HEK293 (cell line): ENCODE data around the gene HOXB7.

Experiments used
- ZNF24 ChIP-seq: fragments of 450-650 bp; formaldehyde crosslinking; IDR thresholded peaks from 2 replicates; pipeline ENCODE4 v1.5.1; 2016; ENCODE audit warnings: missing biosample characterization, missing genetic modification characterization
- TF ChIP-seq, protein P1 (sequence below): fragments of 450-650 bp; formaldehyde crosslinking; IDR thresholded peaks from 2 replicates; pipeline ENCODE4 v1.5.1; 2016; ENCODE audit warnings: missing biosample characterization, missing genetic modification characterization, borderline replicate concordance

DNA sequence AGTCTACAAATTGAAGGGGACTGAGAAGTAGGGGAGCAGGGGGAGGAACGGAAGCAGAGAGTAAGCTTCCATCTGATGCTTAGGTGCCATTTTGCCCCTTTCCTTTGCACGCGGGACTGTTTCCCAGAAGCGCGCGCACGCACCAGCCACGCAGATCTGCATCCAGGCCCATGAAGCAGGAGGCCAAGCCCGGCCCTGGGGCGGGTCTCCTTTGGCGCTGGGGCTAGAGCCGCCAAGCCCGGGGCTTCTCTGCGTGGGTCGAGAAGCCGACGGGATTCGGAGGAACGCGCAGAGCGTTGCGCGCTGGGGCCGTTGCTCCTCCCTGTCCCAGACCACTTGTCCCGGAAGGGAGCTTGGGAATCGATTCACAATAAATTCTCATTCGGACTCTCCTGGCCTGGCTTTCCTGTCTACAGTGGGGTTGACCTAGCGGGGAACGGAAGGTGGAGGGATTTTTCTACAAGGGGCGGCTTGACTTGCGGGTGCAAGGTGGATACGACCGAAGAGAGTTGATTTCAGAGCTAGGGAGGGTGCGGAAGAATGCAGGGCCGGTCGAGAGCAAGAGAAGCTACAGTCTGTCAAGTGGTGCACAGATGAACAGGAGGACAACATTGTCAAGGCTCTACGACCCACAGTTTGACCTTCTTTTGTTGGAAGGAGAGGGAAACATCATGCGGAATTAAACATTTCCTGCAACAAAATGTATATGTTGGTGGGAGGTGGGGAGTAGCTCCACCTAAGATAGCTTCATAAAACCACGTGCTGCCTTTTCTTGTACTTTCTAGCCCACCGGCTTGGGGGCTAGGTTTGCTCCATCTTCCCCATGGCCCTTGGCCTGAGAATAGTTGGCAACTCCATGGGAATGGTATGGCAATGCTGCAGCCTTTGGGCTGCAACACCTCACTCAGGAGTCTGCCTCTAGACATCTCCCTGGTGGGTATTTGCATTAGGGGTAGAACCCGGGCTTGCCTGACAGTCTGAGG is 10.9 kb upstream of the HOXB7 start:
- TF ChIP-seq, protein P1, sequence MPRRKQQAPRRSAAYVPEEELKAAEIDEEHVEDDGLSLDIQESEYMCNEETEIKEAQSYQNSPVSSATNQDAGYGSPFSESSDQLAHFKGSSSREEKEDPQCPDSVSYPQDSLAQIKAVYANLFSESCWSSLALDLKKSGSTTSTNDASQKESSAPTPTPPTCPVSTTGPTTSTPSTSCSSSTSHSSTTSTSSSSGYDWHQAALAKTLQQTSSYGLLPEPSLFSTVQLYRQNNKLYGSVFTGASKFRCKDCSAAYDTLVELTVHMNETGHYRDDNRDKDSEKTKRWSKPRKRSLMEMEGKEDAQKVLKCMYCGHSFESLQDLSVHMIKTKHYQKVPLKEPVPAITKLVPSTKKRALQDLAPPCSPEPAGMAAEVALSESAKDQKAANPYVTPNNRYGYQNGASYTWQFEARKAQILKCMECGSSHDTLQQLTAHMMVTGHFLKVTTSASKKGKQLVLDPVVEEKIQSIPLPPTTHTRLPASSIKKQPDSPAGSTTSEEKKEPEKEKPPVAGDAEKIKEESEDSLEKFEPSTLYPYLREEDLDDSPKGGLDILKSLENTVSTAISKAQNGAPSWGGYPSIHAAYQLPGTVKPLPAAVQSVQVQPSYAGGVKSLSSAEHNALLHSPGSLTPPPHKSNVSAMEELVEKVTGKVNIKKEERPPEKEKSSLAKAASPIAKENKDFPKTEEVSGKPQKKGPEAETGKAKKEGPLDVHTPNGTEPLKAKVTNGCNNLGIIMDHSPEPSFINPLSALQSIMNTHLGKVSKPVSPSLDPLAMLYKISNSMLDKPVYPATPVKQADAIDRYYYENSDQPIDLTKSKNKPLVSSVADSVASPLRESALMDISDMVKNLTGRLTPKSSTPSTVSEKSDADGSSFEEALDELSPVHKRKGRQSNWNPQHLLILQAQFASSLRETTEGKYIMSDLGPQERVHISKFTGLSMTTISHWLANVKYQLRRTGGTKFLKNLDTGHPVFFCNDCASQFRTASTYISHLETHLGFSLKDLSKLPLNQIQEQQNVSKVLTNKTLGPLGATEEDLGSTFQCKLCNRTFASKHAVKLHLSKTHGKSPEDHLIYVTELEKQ = no peak
- no peak for TF ChIP-seq ZNF24 (tag by site-specific recombination)
